ENCODE data around the gene GPX8.

The GPX8 gene, protein sequence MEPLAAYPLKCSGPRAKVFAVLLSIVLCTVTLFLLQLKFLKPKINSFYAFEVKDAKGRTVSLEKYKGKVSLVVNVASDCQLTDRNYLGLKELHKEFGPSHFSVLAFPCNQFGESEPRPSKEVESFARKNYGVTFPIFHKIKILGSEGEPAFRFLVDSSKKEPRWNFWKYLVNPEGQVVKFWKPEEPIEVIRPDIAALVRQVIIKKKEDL
- total RNA-seq, result 0 to 2.7 (median 0) reads per million in 9 experiments

DNA sequence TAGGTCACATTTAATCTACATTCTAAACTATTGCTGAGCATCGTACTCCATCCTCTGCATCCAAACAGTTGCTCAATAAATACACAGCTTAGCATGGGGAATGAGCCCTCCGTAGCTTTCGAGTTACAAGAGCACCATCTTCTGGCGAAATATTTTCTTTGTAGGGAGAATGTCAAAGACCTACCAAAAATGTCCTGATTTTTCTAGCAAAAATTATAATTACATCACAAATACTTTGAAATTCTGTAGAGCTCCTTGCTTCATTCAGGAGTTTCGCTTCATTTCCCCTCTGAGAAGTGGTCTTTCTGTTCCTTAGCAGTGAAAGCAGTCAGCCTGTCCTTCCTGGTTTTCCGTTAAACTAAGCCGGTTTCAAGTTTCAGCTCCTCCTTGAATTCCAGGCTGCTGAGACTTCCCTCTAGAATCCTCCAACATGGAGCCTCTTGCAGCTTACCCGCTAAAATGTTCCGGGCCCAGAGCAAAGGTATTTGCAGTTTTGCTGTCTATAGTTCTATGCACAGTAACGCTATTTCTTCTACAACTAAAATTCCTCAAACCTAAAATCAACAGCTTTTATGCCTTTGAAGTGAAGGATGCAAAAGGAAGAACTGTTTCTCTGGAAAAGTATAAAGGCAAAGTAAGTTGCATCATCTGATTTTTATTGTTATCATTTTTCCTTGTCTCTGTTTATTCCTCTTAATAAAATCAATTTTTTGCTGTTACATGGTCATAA lies at the start of gene GPX8:
TSS of gene GPX8 (plus strand) at position 409 of the 730 bp plus-strand sequence. CDS start at position 431, 22 bp downstream.
- peak in 2 of 3 experiments; percentile 32 to 34 for DNase-seq
- Mint-ChIP-seq H3K4me3 (no peak within 1 kb of the TSS), H3K27me3 (peaks cover 11 to 18% of the 10 kb centered on the region in 2 donors), H3K4me1 (ENCODE audit: low read depth in 2 of 2) (peaks cover 0 to 3% of the 10 kb centered on the region in 2 donors), H3K36me3 (ENCODE audit: insufficient read depth) (no peaks in the 10 kb centered on the region), H3K27ac (no peak within 1 kb of the TSS), H3K9me3 (no peaks in the 10 kb centered on the region)
- peak; percentile 87 for ATAC-seq (replicated peaks)

DNA sequence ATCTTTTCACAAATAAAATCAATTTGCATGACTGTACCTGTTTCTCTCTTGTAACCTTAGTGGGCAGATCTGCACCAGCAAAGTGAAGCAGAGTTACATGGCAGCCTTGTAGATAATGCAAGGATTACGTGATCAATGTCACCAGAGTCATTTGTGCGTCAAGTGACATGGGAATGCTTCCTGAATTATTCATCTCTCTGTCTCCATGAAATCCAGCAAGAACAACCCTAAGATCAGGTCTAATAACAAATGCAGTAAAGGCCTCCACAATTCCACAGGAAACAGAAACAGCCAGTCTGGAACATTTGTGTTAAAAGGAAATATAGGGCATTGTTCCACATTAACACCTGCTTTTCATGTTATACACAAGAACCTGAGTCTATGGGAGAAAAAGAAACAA lies 49.8 kb upstream of the GPX8 start:
- H3K4me1 Mint-ChIP-seq (ENCODE audit: low read depth in 2 of 2), result peaks cover 32 to 47% of the 10 kb centered on the region in 2 donors
- no peaks in the 10 kb centered on the region for H3K27me3 Mint-ChIP-seq
- no peak overlapping the region for H3K4me3 Mint-ChIP-seq

DNA sequence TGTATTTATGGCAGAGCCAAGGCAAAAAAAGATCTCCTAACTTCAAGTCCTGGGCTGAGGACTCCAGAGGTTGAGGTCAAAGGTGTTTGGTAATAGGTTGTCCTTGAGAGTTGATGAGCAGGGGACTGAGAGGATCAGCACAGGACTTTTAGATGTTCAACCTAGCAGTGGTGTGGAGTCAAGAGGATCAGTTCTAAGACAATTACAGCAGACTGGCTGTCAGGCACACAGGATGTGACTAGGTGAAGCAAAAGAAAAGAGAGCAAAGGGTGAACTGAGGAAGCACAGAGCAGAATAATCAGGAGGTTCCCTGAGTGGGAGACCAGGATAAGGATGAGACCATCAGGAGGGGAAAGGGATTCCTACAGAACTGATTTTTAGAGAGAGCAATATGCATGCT lies 46.6 kb upstream of the GPX8 start:
- Mint-ChIP-seq H3K27me3 (no peaks in the 10 kb centered on the region), H3K9me3 (no peaks in the 10 kb centered on the region), H3K4me3 (peak overlapping the region in 1 of 2 donors; percentile 0), H3K36me3 (ENCODE audit: insufficient read depth) (peaks cover 22% of the 10 kb centered on the region), H3K4me1 (ENCODE audit: low read depth in 2 of 2) (peaks cover 16 to 24% of the 10 kb centered on the region in 2 donors), H3K27ac (peak overlapping the region; percentile 2 to 47)
- no peak for ATAC-seq (replicated peaks)
- no peak for DNase-seq

More for the DNA sequence above, 49.8 kb upstream of the GPX8 start:
- Mint-ChIP-seq H3K9me3 (no peaks in the 10 kb centered on the region), H3K36me3 (ENCODE audit: insufficient read depth) (peaks cover 49% of the 10 kb centered on the region), H3K27ac (no peak overlapping the region)
- no peak for ATAC-seq (replicated peaks)
- no peak for DNase-seq

DNA sequence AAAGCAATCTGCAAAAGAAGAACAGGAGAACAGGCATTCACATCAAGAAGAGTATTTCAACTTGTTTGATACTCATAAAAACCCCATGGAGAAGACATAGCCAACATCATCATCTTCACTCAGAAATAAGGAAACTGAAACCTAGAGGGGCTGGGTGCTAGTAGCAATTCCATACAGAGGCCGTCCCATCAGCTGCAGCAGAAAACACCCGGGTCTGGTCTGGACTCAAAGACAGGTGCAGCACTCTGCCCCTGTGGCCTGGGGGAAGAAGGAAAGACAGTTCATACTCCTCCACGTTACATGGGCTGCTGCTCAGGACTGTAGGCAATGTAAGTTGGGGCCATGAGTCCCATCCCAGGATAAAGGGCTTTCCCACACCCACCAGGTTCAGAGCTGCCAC lies 45.9 kb upstream of the GPX8 start:
- Mint-ChIP-seq H3K9me3 (no peaks in the 10 kb centered on the region), H3K4me3 (no peak overlapping the region), H3K36me3 (ENCODE audit: insufficient read depth) (peaks cover 15% of the 10 kb centered on the region), H3K27me3 (no peaks in the 10 kb centered on the region), H3K4me1 (ENCODE audit: low read depth in 2 of 2) (peaks cover 11 to 17% of the 10 kb centered on the region in 2 donors), H3K27ac (peak overlapping the region; percentile 47 to 59)
- DNase-seq, result no peak
- no peak for ATAC-seq (replicated peaks)

DNA sequence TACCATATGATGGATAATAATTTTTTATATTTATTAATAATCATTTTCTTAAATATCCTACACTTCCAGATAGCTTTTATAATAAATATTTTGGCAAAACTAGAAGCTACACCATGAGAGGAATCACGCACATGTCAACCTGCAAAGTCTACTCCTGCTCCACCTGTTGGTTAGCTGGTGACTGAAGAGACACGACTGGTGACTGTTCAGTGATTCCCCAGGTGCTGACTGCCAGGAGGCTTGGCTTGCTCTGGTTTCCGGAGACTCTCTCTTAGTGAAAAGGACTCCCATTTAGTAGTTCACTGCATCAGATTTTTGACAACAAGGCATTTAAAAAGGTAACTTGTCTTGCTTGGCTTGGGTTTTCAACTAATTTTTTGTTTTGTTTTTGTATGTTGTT lies 36.6 kb upstream of the GPX8 start:
- no peak for ATAC-seq (replicated peaks)
- no peak overlapping the region for H3K27ac Mint-ChIP-seq
- no peaks in the 10 kb centered on the region for H3K4me1 Mint-ChIP-seq (ENCODE audit: low read depth in 2 of 2)
- no peak overlapping the region for H3K4me3 Mint-ChIP-seq
- H3K36me3 Mint-ChIP-seq (ENCODE audit: insufficient read depth), result no peaks in the 10 kb centered on the region
- H3K27me3 Mint-ChIP-seq, result no peaks in the 10 kb centered on the region
- no peaks in the 10 kb centered on the region for H3K9me3 Mint-ChIP-seq
- no peak for DNase-seq

DNA sequence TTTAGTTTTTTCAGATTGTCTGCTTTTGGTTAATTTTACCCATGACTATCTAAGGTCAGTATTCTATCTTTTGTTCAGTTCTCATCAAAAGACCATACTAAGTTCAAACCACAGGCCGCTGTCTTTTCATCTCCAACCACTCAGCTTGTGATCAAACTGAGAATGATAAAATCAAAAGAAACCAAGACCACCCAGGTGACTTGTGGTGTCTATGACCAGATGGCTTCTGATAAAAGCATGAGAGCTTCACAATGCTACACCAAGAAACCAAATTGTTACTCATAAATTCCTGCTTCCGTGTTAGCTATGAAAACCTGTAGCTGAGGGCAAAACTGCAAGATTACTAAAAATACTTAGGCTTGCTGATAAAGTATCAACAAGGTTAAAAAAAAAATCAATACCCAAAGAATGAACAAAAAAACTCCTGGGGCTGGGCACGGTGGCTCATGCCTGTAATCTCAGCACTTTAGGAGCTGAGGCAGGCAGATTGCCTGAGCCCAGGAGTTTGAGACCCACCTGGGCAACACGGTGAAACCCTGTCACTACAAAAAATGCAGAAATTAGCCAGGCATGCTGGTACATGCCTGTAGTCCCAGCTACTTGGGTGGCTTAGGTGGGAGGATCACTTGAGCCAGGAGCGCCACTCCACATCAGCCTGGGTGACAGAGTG lies 25.8 kb upstream of the GPX8 start:
- Mint-ChIP-seq H3K9me3 (no peaks in the 10 kb centered on the region), H3K27ac (peak overlapping the region; percentile 36 to 74), H3K27me3 (no peaks in the 10 kb centered on the region), H3K36me3 (ENCODE audit: insufficient read depth) (no peaks in the 10 kb centered on the region), H3K4me1 (ENCODE audit: low read depth in 2 of 2) (peaks cover 6 to 7% of the 10 kb centered on the region in 2 donors), H3K4me3 (peak overlapping the region in 1 of 2 donors; percentile 45)
- ATAC-seq (replicated peaks) (peak; percentile 76), DNase-seq (no peak)

DNA sequence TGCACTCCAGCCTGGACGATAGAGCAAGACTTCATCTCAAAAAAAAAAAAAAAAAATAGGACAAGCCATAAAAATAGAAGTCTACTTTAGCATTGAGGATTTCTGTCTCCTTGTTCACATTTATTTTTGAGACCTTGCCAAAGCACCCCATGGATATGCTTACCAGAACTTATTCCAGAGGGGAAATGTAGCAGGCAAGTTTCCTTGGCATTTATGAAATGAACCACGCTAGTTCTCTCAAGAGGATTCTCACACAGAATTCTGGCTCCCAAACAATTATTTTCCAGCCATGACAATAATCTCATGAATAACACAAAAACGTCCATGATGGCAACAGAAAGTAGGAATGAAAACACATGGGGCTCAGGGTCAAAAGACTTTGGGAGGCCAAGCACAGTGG lies 23.4 kb upstream of the GPX8 start:
- Mint-ChIP-seq H3K27ac (no peak overlapping the region), H3K4me1 (ENCODE audit: low read depth in 2 of 2) (peaks cover 12% of the 10 kb centered on the region in 2 donors), H3K9me3 (no peaks in the 10 kb centered on the region), H3K36me3 (ENCODE audit: insufficient read depth) (no peaks in the 10 kb centered on the region), H3K4me3 (no peak overlapping the region), H3K27me3 (no peaks in the 10 kb centered on the region)
- DNase-seq, result no peak
- ATAC-seq (replicated peaks), result no peak

DNA sequence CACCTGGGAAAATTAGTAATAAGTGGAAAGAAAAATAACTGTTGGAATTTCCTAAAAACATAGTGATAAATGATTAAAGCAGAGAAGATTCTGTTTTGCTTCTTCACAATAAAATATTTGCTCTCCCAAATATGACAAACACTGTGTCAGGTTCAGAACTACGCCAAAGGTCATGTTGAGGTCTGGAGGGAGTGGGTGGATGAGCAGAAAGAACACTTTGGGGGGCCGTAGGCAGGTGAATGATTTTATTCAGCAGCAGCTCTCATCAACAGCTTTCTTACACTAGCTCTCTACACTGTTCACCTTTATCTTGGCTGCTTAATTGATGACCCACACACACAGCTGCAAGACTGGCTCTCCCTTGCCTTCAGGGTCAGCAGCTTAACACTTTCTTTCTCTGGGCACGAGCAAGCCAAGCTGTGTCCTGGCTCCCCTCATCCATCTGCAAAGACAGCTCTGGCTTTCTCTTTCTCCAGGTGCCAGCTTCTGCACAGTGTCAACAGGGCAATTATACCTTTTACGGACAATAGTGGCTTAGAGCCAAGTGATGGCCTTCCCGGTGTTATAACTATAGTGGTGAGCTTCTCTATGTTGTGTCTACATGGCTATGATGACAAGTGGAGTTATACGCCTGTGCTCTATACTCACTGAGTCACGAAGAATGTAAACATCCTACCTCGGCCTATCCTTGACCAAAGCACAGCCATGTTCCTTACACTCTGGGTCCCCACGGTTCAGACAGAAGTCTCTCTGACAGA lies 18.9 kb upstream of the GPX8 start:
- Mint-ChIP-seq H3K27ac (peak overlapping the region in 1 of 2 donors; percentile 83), H3K4me3 (no peak overlapping the region)

DNA sequence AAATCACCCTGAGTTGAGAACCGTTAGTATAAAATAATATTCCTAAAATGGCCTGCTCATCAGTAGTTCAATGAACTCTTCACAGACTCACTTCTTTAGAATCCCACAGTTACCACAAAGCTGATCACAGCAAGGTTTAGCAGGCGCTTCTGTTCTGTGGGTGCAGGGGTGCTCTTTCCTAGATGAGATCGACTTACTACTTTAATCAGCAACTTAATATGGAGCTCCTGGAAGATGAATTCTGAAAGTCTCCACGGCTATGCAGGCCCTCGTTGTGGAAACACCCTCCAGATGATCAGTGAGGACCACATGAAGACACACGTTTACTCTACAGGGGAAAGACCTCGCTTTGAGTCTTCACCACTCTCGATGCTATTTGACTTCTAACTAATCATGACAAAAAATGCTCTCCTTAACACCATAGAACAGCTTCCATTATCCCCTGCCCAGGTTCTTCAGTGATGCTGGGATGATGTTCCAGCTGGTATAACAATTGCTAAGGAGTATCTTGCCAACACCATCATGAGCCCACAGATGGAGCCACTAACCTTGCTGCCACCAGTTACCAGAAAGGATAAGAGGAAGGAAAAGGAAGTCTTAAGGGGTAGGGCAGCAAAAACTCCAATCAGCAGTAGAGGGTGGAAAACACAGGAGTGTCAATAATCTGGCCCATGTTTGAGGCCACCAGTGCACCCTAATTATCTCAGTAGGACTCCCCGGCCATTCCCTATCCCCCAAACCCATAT lies 17.9 kb upstream of the GPX8 start:
- H3K36me3 Mint-ChIP-seq (ENCODE audit: insufficient read depth), result no peaks in the 10 kb centered on the region
- H3K4me1 Mint-ChIP-seq (ENCODE audit: low read depth in 2 of 2), result peaks cover 21 to 35% of the 10 kb centered on the region in 2 donors
- DNase-seq (peak in 1 of 3 experiments; percentile 9), ATAC-seq (replicated peaks) (peak; percentile 52)
- H3K27ac Mint-ChIP-seq, result peak overlapping the region; percentile 52 to 83
- H3K4me3 Mint-ChIP-seq, result peak overlapping the region; percentile 21 to 48
- no peaks in the 10 kb centered on the region for H3K9me3 Mint-ChIP-seq
- no peaks in the 10 kb centered on the region for H3K27me3 Mint-ChIP-seq

More for the DNA sequence above, 18.9 kb upstream of the GPX8 start:
- H3K27me3 Mint-ChIP-seq, result no peaks in the 10 kb centered on the region
- no peaks in the 10 kb centered on the region for H3K9me3 Mint-ChIP-seq
- ATAC-seq (replicated peaks) (no peak), DNase-seq (no peak)
- no peaks in the 10 kb centered on the region for H3K36me3 Mint-ChIP-seq (ENCODE audit: insufficient read depth)
- peaks cover 16 to 28% of the 10 kb centered on the region in 2 donors for H3K4me1 Mint-ChIP-seq (ENCODE audit: low read depth in 2 of 2)

DNA sequence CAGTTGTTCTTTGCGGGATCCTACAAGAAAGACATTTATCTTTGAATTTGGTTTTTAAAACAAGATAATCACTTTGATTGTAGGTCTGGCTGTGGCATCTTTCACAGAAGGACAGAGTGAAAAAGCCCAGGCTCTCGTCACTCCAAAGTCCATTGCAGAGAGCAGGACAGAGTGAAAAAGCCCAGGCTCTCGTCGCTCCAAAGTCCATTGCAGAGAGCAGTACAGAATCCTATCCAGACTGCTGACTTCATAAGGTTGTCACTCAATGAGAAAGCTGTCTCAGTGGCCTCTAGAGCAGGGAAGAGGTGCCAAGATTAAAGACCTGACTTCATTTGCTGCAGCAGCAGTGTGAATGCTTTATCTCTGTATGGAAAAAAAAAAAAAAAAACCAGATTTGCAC lies 16.3 kb upstream of the GPX8 start:
- no peak overlapping the region for H3K4me3 Mint-ChIP-seq
- ATAC-seq (replicated peaks) (no peak), DNase-seq (no peak)
- no peaks in the 10 kb centered on the region for H3K27me3 Mint-ChIP-seq
- H3K27ac Mint-ChIP-seq, result no peak overlapping the region
- peaks cover 21 to 35% of the 10 kb centered on the region in 2 donors for H3K4me1 Mint-ChIP-seq (ENCODE audit: low read depth in 2 of 2)
- no peaks in the 10 kb centered on the region for H3K36me3 Mint-ChIP-seq (ENCODE audit: insufficient read depth)
- no peaks in the 10 kb centered on the region for H3K9me3 Mint-ChIP-seq

DNA sequence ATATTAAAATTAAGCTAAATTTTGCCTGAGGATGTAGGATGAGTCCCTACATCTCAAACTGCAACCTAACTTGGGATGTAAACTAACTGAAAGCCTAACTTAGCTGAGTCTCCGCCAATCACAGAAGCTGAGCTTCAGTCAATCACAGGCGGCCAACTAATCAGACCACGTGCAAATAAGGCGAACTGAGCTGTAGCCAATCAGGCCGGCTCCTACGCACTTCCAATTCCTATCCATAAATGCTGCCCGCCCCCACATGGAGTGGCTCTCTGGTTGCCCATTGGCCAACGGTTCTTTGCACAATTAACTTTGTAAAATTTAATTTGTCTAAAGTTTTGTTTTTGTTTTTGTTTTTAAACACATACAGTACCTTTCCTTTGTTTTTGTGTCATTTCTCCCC lies 13.9 kb upstream of the GPX8 start:
- peak overlapping the region in 1 of 2 donors; percentile 4 for H3K27ac Mint-ChIP-seq
- H3K36me3 Mint-ChIP-seq (ENCODE audit: insufficient read depth), result no peaks in the 10 kb centered on the region
- H3K4me3 Mint-ChIP-seq, result peak overlapping the region; percentile 48 to 58
- no peak for DNase-seq
- no peak for ATAC-seq (replicated peaks)
- H3K27me3 Mint-ChIP-seq, result no peaks in the 10 kb centered on the region
- peaks cover 19 to 34% of the 10 kb centered on the region in 2 donors for H3K4me1 Mint-ChIP-seq (ENCODE audit: low read depth in 2 of 2)
- no peaks in the 10 kb centered on the region for H3K9me3 Mint-ChIP-seq

DNA sequence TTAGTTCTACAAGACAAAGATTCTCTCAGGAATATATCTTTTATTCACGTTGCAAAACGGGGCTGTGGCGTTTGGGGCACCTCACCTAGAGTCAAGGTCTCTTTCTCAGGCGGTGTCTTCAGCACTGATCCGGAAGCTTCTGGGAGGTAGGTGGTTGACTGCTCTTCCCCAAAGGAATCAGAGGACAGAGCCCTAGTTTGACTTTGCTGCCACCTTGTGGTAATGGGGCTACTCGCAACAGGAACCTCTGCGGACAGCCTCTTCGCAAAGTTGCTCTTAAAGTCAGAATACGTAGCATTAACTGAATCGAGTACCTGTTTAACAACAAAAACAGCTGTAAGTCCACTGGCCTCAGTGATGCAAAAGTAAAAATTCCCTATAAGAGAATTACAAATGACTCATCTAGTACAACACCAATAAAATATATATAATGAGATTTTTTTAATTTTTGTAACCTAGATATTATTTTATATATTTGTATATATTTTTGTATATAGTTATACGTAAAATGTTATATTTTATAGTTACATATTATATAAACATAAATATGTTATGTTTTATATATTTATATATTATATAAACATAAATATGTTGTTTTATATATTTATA lies 13.3 kb upstream of the GPX8 start:
- H3K27me3 Mint-ChIP-seq, result no peaks in the 10 kb centered on the region
- ATAC-seq (replicated peaks), result peak; percentile 98

More for the DNA sequence above, 13.3 kb upstream of the GPX8 start:
- Mint-ChIP-seq H3K4me3 (peak overlapping the region; percentile 48 to 58), H3K27ac (peak overlapping the region in 1 of 2 donors; percentile 4), H3K9me3 (no peaks in the 10 kb centered on the region), H3K36me3 (ENCODE audit: insufficient read depth) (no peaks in the 10 kb centered on the region), H3K4me1 (ENCODE audit: low read depth in 2 of 2) (peaks cover 13 to 28% of the 10 kb centered on the region in 2 donors)
- peak; percentile 81 to 86 (median 84) for DNase-seq
